ENCODE data around the gene RELN.

- TF ChIP-seq CTCF (IDR thresholded peaks at IDR 0.05 in 4 of 5, conservative IDR thresholded peaks at IDR 0.05 in 1 of 5) (no peak), POLR2A (IDR thresholded peaks at IDR 0.05) (no peak)
These were observed 101.4 kb downstream of the RELN start for GRCh38 chr7:103887853-103888602.

Measured in gastrocnemius medialis (tissue), 4 donors.